HG03025 (cell line): ENCODE results near the gene HSPA1A.
A peak's percentile ranks its signal among the peaks of the same experiment; 100 is the strongest.
"Not testable (repeated sequence)": the region's sequence is repeated elsewhere in the genome, so short reads cannot be mapped to it uniquely, and the experiment has no call there.

Experiments
- ATAC-seq: cut with Tn5 transposase; IDR thresholded peaks from one replicate; pipeline ENCODE4 v1.9.1; 2021; ENCODE audit warnings: mild to moderate bottlenecking, moderate library complexity; ENCODE audit not compliant: unreplicated experiment, low FRiP score

Gene HSPA1A

GRCh38 chr6:31861150-31861549 is 45.8 kb downstream of the HSPA1A start:
- ATAC-seq = no peak

DNA sequence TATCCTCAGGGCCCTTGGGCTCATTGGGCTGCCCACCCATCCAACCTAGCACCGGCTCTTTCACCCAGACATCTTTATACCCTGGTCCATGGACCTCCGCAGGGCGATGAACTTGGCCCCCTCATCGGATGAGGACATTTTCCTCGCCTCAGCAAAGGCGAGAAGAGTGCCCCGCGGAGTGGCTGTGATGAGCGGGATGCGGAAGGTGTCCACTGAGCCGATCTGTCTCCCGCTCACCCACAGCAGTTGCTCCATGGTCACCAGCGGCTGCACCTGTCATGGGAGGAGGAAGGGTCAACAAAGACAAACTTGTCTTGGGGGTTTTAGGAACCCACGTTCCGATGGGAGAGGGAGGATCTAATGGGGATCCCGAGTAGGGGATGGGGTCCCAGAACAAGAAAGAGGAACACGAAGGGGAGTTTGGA is 46.6 kb downstream of the HSPA1A start:
- ATAC-seq = no peak

- peak; percentile 83 for ATAC-seq
Observed at GRCh38 chr6:31862344-31863235, 47.2 kb downstream of the HSPA1A start, which contains the start of gene NEU1. Gene NEU1 (minus strand): TSS chr6:31862821. CDS start chr6:31862776, 45 bp downstream.

DNA sequence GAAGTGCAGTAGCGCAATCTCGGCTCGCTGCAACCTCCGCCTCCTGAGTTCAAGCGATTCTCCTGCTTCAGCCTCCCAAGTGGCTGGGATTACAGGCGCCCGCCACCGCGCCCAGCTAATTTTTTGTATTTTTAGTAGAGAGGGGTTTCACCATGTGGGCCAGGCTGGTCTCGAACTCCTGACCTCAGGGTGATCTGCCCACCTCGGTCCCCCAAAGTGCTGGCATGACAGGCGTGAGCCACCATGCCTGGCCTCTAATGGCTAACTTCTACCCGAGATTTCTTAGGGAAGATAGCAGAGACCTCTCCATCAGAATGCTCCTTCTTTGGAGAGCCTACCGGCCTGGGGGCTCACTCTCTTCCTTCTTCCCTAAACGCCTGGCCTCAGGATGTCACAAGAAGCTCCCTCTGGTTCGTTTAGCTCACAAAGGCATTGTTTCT is 48.8 kb downstream of the HSPA1A start:
- ATAC-seq = not testable (repeated sequence)

DNA sequence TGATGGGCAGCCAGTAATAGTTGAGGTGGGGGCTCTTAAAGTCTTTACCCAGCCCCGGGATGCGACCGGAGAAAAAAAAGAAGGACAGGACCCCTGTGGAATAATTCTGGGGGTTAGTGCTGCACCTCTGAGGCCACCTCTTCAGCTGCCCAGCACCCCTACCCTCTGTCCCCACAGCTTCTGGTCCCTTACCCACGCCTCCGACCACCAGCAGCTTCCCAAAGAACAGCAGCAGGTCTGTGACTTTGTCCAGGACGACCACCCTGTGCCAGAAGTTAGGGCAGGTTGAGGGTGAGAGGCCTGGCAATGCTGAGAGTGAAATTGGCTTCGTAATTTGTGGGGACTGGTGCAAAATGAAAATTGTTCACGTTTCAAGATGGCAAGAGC is 49.5 kb downstream of the HSPA1A start:
- no peak for ATAC-seq

GRCh38 chr6:31865205-31866118 is 50.1 kb downstream of the HSPA1A start:
- no peak for ATAC-seq
